Iris pigment epithelial cell (primary cell): ENCODE data around the gene IL1RL1.
"Not testable (repeated sequence)": the region's sequence is repeated elsewhere in the genome, so short reads cannot be mapped to it uniquely, and the experiment has no call there.

Source experiments
- DNase-seq: peaks from one replicate; pipeline ENCODE4 v3.0.0-alpha.2; 2011; ENCODE audit warnings: low read depth

The IL1RL1 gene

DNA sequence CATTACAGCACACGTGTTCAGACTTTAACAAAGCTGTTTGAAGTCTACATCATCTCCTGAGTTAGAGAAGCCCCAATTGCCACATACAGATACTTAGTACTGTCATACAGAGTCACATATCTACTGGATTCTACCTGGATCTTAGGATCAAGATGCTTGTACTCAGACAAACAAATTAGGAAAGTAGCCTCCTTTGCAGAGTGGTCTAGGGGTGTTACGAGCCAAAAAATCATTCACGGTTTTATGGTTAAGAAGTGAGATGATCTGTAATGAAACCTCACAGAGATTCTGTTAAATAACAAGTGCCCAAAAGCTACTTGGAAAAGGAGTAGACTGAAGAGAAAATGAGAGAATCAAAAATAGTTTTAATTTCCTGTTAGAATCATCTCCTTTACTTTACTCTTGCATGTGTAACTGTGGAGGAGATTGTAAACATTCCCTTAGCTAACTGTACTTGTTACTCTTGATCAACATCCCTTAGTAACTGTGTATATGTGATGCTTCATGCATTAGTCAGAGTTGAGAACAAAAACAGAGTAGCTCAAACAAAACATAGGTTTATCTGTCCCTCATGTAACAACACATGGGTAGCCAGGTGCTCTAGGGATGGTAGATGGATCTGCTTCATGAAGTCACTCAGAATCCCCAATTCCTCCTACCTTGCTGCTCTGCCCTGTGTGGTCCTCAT is 16.4 kb upstream of the IL1RL1 start:
- DNase-seq, result peak; percentile 68

DNA sequence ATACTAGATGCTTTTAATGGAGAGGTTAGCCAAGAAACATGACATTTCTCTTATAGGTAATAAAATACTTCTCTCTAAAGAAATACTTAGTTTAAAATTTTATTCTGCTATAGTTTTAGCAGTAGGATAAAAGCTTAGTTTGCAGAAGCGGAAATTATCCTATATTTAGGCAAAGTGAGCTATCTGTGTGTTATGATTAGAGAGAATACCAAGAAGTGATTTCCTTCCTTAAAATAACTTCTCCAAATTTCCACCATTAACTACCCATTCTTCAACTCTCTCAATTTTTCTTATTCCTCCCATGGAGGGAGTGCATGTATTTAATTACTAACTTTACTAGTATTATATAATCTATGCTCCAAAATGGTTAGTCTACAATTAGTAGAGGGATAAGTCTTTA is 15.8 kb upstream of the IL1RL1 start:
- DNase-seq, result no peak

DNA sequence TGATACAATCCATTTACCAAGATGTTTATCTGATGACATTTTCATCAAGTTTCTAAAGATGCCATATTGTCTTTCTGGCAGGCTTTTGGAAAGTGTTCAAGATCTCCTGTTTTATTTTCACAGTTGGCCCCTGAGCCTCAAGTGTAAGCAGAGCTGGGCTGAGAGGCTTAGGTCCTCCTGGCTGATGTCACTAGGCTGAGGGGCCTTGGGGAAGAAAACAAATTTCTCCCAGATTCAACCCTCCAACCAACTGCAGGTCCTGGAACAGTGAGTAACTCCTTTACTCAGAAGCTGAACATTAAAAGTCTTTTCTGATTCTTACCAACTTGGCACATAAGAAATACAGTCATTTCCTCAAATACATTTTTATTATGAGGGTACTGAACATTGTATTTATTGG is 14.9 kb upstream of the IL1RL1 start:
- no peak for DNase-seq

DNA sequence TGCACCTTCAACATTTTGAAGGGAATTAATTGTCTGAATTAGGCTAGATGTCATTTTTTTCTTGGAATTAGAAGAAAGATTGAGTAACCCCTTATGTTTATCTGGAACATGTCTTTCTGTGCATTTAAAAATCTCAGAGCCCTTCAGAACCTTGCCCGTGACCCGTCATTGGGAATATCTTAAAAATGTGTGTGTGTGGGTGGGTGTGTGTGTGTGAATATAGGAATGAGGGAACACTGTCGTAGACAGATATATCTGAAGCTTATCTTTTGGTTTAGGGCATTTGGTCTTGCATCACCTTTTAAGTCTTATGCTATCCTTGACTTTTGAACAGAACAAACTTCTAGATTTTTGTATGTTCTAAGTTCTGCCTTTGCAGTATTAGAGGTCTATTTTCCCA is 13.5 kb upstream of the IL1RL1 start:
- DNase-seq, result peak; percentile 9

DNA sequence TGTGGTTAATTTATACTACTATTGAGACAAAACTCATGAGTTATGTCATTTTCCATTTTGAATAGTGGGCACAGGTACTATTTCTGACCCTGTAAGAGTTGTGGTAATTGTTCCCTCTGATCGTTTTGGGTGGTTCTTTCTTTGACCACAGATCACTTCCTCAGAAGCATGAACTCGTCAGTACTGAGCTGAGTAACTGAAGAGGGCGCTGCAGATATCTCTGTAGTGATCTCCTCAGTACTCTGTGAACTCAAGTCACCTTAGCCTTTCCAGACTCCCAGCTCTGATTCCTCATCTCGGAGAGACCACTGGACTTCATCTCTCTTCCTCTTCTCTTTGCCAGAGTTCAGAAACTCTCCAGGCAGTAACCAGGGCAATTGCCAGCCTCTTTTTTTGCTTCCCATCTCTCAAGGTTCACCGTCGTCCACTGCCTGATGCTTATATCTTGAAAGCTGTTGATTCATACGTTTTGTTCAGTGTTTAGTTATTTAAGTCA is 9.4 kb upstream of the IL1RL1 start:
- peak; percentile 30 for DNase-seq

DNA sequence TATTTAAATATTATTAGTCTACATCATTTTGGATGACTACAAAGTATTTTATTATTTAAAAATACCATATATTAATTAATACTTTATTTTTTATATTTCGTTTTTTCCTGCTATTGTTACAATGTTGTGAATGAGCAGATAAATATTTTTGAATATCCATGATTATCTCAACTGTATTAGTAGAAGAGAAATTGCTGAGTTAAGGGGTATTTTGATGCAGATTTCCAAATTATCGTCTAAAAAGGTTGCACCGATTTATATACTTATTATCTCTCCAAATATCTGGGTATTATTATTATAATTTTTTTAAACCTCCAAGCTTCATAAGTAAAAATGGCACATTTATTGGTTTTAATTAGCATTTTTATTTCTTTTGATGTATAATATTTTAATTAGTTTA is 8.9 kb upstream of the IL1RL1 start:
- no peak for DNase-seq

DNA sequence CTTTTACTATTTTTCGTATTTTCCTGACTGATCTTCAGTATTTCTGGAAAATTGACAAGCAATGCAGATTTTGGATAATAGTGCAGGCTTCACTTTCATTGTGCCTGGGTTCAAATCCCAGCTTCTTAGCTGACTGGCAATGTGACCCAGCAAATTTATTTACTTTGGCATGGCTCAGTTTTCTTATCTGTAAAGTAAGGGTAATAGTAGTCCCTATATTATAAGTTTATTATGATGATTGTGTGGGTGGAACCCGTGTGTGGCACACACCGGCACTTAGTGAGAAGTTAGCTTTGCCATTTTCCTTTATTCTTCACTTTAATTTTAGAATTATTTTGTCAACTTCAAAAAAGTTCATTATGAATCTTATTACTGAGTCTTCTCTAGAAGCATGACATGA is 7.8 kb upstream of the IL1RL1 start:
- DNase-seq, result no peak

DNA sequence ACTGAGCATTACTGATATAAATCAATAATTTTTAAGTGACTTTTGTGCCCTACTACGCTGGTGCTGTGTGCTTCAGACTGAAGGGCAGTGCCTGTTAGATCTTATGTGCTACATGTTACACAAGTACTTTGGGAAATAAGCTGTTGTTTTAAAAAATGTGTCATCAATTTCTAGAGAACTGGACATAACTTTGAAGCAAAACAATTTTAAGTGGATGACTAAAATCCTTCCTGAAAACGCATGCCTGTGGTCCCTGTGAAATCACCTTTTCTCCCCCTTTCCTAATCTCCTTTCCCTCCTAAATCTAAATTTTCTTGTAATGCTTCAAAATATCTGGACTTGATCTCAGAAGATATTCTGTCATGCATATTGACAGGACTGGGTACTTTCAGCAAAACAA is 7.1 kb upstream of the IL1RL1 start:
- DNase-seq, result peak; percentile 42

DNA sequence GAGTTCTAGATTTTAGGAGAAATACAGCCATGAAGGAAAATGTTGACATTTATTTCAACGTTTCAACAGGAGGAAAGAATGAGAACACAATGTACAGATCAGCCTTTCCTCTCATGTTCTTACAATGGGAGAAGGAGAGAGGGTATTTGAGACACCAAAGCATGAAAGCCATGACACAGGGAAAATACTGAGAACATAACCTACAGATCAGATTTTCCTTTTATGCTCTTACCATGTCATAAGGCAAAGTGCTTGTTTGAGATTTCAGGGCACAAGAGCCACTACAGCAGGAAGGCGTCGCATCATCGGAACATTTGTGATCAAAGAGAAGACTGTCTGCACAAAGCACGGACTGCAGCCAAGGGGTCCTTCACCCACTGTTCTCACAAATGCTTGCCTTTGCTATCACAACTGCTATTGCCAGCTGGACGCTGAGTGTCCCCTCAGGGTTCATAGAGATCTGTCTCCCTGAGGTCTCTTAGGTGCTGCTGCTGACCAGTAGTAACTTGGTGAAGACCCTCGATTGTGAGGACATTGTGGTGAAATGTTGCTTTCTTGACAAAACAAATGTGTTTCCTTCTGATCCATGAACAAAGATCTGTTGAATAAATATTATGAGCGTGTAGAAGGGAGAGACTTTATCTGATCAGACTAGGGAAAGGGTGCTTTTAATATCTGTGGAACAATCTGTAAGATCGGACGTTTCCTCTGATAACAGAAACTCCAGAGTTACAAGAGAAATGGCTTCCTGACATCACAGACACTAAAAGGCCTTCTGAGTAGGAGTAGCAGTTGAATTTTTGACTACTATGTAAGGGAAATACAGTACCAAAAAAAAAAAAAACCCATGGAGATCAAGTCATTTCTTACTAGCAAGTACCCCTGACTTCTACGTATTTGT is 6.4 kb upstream of the IL1RL1 start:
- DNase-seq, result no peak

DNA sequence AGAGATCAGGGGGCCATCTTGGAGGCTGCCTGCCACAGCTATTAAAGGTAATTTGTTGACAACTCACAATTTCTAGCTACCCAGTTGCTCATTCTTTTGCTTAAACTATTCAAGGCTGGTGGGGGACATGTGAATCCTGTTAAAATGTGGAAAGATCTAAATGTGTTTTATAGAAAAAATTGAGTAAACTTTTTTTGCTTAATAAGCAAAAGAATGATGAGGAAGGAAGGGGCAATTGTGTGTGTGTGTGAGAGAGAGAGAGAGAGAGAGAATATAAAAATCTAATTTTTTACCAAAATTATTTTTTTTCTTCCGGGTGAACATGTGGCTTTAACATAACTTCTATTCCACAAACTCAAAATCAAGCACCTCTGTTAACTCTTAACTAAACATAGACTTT is 5.2 kb upstream of the IL1RL1 start:
- DNase-seq, result no peak

DNA sequence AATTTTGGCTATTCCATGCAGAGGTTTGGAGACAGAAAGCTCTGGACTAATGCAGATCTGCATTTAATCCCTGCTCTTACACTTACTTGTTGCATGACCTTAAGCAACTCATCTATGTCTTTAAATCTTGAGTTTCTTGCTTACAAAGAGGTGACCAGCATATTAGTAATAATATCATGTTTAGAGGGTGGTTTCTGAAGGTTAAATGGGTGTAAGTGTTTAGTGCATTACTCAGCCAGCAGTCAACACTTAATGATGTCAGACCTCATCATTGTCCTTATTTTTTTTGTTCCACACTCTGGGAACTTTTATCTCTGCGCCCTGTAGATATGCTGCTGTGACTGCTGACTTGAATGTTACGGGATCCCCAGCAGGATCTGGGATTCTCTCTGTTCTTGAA is 1.7 kb downstream of the IL1RL1 start:
- DNase-seq, result peak; percentile 77

DNA sequence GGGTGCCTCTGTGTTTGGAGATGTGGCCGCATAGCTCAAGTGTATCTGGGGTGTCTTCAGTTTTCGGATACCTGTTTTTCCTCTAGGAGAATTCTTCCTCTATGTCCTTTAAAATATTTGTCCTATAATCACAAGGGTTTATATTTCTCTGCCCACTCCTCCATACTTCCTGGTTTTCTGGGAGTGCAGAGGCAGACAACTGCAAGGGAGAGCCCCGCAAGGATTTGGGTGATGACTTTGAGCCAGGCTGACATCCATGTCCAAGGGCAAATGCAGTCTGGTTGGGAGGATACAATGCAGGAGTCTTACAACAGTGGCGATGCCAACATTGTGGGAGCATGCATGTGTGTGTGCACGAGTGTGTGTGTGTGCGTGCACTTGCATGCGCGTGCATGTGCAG is 2.1 kb downstream of the IL1RL1 start:
- no peak for DNase-seq

DNA sequence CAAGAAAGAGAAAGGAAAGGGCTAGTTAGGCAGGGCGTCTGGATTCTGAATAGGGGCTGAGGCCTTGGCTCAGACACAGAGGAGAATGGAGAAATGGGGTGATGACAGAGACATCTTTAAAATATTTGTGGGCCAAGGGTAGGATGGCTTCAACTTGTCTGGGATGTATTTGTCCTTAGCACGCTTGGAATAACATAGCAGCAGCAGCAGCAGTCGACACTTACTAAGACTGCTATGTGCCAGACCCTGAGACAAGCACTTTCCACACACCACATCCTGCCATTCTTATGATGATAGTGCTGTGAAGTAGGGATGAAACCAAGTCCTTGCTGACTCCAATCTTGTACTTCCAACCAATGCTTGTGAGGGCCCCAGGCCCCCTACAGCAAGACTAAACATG is 2.6 kb downstream of the IL1RL1 start:
- DNase-seq, result no peak

DNA sequence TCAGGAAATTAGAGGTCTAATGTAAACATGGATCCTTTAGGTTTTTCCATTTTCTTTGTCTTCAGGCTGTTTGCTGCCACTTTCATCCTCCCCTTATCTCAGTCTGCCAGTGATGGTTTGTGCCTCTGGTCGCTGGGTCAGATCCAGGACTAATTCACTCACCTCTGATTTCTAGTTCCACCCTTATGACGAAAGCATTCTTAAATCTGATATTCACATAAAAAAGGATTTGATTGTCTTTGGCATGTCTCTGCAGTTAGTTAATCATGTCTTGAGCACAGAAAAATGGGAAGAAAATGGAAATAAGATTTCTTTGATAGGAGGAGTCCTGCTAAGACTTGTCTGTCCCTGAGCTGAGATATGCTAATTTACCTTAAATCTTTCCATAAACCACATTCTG is 4.6 kb downstream of the IL1RL1 start:
- no peak for DNase-seq

DNA sequence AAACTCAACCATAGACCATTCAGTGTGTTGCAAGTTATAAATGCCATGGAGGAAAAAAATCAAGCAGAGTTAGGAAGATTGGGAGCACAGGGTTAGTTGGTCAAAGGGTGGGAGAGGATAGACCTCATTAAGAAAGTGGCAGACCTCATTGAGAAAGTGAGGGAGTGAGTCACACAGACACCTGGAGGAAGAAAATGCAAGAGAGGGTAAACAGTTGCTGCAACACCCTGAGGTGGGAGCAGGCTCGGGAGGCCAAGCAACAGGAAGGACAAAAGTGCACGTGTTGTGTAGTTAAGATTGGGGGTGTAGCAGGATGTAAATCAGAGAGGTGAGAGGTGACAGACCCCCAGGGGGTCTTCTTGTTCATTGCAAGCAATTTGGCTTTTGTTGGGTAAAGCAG is 6.4 kb downstream of the IL1RL1 start:
- DNase-seq, result no peak

DNA sequence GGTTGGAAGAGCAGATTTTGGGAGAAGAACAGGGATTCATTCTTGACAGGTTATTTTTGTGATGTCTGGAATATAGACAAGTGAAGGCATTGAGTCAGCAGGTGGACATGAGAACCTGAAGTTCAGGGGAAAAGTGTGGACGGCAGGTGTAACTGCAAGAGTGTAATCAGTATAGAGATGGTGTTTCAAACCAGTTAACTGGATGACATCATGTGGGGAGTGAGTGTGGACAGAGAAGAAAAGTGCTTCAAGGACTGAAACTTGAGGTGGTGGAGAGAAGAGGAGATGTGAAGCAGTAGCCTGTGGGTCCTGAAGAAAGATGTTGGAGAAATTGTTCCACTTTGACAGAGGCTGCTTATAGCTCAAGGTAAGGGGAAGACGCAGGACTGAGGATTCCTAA is 7.1 kb downstream of the IL1RL1 start:
- no peak for DNase-seq

DNA sequence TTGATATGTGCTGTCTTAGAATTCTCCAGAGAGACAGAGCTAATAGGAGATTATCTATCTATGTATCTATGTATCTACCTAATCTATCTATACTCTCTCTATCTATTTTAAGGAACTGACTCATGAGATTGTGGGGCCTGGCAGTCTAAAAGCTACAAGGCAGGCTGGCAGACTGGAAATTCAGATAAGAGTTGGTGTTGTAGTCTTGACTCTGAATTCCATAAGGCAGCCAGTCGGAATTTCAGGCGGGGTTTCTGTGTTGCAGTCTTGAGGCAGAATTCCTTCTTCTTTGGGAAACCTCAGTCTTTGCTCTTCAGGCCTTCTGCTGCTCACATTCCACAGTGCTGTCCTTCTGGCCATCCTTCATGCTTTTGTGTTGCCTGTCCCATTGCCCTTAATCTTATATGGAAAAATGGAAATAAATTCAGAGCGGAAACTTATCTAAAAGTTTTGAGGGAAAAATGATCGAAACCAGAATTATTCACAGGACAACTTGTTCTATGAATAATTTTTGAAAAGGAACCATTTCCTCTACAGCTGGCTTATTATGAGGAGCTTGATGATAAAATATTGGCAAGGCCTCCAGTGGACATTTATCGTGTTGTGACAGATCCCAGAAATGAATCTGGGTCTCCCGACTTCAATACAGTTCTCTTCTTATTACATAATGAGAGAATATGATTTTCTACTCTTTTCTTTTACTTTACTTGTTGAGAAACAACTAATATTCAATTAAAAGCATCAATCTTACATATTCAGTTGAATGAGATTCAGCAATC is 10.8 kb downstream of the IL1RL1 start:
- DNase-seq, result no peak

DNA sequence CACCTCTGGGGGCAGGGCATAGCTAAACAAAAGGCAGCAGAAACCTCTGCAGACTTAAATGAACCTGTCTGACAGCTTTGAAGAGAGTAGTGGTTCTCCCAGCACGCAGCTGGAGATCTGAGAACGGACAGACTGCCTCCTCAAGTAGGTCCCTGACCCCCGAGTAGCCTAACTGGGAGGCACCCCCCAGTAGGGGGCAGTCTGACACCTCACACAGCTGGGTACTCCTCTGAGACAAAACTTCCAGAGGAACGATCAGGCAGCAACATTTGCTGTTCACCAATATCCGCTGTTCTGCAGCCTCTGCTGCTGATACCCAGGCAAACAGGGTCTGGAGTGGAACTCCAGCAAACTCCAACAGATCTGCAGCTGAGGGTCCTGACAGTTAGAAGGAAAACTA is 13.6 kb downstream of the IL1RL1 start:
- DNase-seq, result not testable (repeated sequence)

DNA sequence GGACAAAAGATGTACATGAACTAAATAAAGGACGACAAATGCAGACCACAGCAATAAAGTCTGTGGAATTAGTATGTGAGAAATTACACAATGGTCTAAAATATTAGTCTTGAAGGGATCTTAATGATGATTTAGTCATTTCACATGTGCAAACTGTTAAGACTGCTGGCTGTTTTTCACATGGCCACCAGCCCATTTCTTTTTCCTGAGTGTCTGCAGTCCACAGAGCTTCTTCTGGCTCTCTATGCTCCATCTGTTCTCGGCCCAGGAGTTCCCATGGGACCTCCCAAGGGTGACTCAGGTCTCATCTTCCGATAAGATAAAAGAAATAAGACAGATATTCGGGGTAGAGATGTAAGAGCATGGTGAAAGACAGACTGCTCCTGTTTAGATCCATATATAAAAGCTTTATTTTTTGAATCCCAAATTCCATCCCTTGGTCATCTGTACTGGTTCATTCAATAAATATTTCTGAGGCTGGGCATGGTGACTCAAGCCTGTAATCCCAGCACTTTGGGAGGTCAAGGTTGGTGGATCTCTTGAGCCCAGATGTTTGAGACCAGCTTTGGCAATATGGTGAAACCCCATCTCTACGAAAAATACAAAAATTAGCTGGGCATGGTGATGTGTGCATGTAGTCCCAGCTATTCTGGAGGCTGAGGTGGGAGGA is 20.1 kb downstream of the IL1RL1 start:
- DNase-seq, result no peak

DNA sequence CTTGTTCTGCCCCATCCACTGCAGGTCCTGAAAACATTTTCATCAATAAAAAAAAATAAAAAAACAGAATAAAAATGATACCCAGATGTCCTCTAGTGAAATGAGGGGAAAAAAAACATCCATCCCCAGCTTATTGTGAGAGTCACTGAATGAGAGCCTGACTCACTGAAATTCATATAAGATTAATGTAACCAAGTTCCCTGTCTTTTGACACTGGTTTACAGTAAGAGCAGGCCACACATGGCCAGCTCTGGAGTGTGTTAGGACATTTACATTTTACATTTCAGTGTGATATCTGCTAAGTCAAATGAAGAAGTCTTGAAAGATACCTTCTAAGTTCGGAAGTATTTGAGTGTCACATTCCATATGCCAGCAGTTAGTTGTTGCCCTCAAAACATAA is 23.1 kb downstream of the IL1RL1 start:
- DNase-seq, result no peak

DNA sequence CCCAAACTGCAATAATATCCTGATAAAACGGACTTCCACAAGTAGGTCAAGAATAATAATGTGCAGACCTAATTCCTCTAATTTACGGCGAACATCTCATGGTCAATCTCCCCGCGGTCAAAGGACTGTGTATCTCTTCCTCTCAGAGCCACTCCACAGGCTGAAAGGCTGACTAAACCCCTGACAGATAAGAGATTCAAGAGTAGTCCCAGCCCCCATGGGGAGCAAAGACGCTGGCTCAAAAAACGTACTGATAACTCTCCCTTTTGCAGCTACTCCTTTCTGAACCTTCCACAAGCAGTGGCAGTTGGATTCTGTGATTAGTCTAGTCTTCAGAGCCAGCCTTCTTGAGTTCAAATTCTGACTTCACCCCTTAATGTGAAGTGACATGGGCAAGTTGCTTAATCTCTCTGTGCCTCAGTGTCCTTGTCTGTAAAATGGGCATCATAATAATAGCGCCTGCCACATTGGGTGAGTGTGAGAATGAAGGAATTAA is 24.6 kb downstream of the IL1RL1 start:
- DNase-seq, result no peak

DNA sequence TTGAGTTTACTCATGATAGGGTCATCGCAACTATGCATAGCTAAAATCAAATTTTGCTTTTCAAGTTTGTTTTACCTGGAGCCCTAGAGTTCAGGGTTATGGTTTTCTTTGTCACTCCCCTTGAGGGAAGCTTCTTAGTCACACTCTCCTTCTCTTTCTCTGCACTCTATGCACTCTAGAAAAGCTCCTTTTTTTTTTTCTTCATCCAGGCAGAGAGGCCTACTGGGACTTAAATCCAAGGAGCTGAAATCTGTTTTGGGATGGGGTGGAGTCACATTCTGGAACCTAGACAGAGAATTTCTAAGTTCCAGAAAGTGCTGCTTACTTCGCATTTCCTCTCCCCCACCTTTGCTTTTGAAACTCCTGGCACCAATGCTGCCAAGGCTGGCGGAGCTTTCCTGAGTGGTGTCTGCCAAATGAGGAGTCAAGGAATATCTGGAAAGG is 25.2 kb downstream of the IL1RL1 start:
- DNase-seq, result no peak
